GM12878 (cell line): ENCODE measurements around the gene PLD5.
A peak's percentile ranks its signal among the peaks of the same experiment; 100 is the strongest.

ENCODE experiments used
- CEBPB ChIP-seq, 2 experiments: fragments of 150-350 bp in 1 of 2; IDR thresholded peaks; 2 replicates each; pipeline ENCODE4 v1.6.1; 2012 to 2014; ENCODE audit warnings: low read depth in 2 of 2, low read length in 2 of 2, borderline replicate concordance in 1 of 2, inconsistent platforms in 1 of 2
- EZH2 ChIP-seq: IDR thresholded peaks from 2 replicates; pipeline ENCODE4 v1.6.1; 2012; ENCODE audit warnings: low read depth, mild to moderate bottlenecking, control low read depth, inconsistent platforms, low read length, borderline replicate concordance; ENCODE audit not compliant: control insufficient read depth
- JUND ChIP-seq: IDR thresholded peaks from 2 replicates; pipeline ENCODE4 v1.6.1; 2012; ENCODE audit warnings: low read depth, mild to moderate bottlenecking, low read length, improper control_type of control experiment, moderate library complexity
- NR2C2 ChIP-seq: IDR thresholded peaks from 2 replicates; pipeline ENCODE4 v1.6.1; 2011; ENCODE audit warnings: borderline replicate concordance, low read depth; ENCODE audit not compliant: control insufficient read depth, insufficient read length
- PAX5 ChIP-seq: IDR thresholded peaks from 2 replicates; pipeline ENCODE4 v1.6.1; 2011; ENCODE audit warnings: low read depth, low read length, borderline replicate concordance
- POLR2A ChIP-seq: IDR thresholded peaks from 2 replicates; pipeline ENCODE4 v1.6.1; 2011; ENCODE audit warnings: low read depth, mild to moderate bottlenecking, low read length
- POLR2AphosphoS5 ChIP-seq: IDR thresholded peaks from 2 replicates; pipeline ENCODE4 v1.6.1; 2011; ENCODE audit warnings: mild to moderate bottlenecking, low read length, inconsistent platforms
- POU2F2 ChIP-seq: IDR thresholded peaks from 3 replicates; pipeline ENCODE4 v1.6.1; 2011; ENCODE audit warnings: low read depth, mild to moderate bottlenecking, low read length, borderline replicate concordance
- SIX5 ChIP-seq: IDR thresholded peaks from 2 replicates; pipeline ENCODE4 v1.6.1; 2011; ENCODE audit warnings: mild to moderate bottlenecking, low read depth, low read length, moderate library complexity; ENCODE audit not compliant: severe bottlenecking
- TAF1 ChIP-seq: IDR thresholded peaks from 2 replicates; pipeline ENCODE4 v1.6.1; 2011; ENCODE audit warnings: mild to moderate bottlenecking, low read depth, low read length, borderline replicate concordance
- TF ChIP-seq, protein P1 (sequence below), 3 experiments: IDR thresholded peaks in 2 of 3; conservative IDR thresholded peaks in 1 of 3; 2 replicates each; pipeline ENCODE4 v1.5.1; 2011; ENCODE audit warnings: low read depth in 3 of 3, low read length in 3 of 3, mild to moderate bottlenecking in 3 of 3, control low read depth in 2 of 3, moderate library complexity in 2 of 3, inconsistent platforms in 1 of 3, mixed read lengths in 1 of 3; ENCODE audit not compliant: control insufficient read depth in 2 of 3, insufficient read depth in 1 of 3; ENCODE audit errors: extremely low read depth in 1 of 3
- TF ChIP-seq, protein P2 (sequence below): IDR thresholded peaks from 2 replicates; pipeline ENCODE4 v1.6.1; 2011; ENCODE audit warnings: low read depth, mild to moderate bottlenecking, low read length, moderate library complexity, borderline replicate concordance; ENCODE audit errors: extremely low read depth
- TF ChIP-seq, protein P3 (sequence below): IDR thresholded peaks from 2 replicates; pipeline ENCODE4 v1.6.1; 2012; ENCODE audit warnings: improper control_type of control experiment, low read depth, low read length; ENCODE audit not compliant: insufficient replicate concordance

DNA sequence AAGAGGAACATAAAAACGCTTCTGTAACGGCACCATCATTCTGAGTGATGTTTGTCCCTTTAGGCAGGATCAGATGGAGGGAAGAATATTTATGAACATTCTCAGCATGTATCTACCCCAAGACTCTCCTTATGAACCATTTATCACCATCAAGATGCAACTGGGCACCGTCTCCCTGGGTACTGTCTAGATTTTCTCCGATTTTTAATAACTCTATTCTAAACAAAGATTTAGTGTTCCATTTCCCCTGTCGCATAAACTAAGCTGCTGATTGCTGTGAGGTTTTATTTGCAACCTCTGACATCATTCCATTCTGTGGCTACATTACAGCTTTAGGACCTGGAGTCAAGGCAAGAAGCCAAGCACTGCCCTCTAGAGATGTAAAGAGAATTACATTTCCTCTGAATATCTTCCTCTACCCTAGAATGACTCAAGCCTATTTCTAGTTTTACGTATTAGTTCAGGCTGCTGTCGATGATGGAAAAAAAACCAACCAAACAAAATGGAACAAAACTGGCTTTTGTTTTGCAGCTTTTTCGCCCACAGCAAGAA, 395.5 kb downstream of the PLD5 start:
- no peak for TF ChIP-seq POLR2AphosphoS5
- no peak for TF ChIP-seq POU2F2
- TF ChIP-seq, protein P1, sequence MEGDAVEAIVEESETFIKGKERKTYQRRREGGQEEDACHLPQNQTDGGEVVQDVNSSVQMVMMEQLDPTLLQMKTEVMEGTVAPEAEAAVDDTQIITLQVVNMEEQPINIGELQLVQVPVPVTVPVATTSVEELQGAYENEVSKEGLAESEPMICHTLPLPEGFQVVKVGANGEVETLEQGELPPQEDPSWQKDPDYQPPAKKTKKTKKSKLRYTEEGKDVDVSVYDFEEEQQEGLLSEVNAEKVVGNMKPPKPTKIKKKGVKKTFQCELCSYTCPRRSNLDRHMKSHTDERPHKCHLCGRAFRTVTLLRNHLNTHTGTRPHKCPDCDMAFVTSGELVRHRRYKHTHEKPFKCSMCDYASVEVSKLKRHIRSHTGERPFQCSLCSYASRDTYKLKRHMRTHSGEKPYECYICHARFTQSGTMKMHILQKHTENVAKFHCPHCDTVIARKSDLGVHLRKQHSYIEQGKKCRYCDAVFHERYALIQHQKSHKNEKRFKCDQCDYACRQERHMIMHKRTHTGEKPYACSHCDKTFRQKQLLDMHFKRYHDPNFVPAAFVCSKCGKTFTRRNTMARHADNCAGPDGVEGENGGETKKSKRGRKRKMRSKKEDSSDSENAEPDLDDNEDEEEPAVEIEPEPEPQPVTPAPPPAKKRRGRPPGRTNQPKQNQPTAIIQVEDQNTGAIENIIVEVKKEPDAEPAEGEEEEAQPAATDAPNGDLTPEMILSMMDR (IDR thresholded peaks at IDR 0.05 in 2 of 3, conservative IDR thresholded peaks at IDR 0.05 in 1 of 3; ENCODE audit: control insufficient read depth in 2 of 3, extremely low read depth in 1 of 3, insufficient read depth in 1 of 3, low read depth in 3 of 3, low read length in 3 of 3): peak; percentile 14 to 27 (median 17); a peak in 3 of 6 replicates
- TF ChIP-seq SIX5: no peak
- TF ChIP-seq JUND: no peak
- no peak for TF ChIP-seq EZH2
- TF ChIP-seq NR2C2: no peak
- no peak for TF ChIP-seq PAX5
- no peak for TF ChIP-seq CEBPB (IDR thresholded peaks at IDR 0.05; ENCODE audit: borderline replicate concordance in 1 of 2, low read depth in 2 of 2, low read length in 2 of 2)
- TF ChIP-seq, protein P2, sequence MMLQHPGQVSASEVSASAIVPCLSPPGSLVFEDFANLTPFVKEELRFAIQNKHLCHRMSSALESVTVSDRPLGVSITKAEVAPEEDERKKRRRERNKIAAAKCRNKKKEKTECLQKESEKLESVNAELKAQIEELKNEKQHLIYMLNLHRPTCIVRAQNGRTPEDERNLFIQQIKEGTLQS: no peak
- no peak for TF ChIP-seq POLR2A
- TF ChIP-seq, protein P3, sequence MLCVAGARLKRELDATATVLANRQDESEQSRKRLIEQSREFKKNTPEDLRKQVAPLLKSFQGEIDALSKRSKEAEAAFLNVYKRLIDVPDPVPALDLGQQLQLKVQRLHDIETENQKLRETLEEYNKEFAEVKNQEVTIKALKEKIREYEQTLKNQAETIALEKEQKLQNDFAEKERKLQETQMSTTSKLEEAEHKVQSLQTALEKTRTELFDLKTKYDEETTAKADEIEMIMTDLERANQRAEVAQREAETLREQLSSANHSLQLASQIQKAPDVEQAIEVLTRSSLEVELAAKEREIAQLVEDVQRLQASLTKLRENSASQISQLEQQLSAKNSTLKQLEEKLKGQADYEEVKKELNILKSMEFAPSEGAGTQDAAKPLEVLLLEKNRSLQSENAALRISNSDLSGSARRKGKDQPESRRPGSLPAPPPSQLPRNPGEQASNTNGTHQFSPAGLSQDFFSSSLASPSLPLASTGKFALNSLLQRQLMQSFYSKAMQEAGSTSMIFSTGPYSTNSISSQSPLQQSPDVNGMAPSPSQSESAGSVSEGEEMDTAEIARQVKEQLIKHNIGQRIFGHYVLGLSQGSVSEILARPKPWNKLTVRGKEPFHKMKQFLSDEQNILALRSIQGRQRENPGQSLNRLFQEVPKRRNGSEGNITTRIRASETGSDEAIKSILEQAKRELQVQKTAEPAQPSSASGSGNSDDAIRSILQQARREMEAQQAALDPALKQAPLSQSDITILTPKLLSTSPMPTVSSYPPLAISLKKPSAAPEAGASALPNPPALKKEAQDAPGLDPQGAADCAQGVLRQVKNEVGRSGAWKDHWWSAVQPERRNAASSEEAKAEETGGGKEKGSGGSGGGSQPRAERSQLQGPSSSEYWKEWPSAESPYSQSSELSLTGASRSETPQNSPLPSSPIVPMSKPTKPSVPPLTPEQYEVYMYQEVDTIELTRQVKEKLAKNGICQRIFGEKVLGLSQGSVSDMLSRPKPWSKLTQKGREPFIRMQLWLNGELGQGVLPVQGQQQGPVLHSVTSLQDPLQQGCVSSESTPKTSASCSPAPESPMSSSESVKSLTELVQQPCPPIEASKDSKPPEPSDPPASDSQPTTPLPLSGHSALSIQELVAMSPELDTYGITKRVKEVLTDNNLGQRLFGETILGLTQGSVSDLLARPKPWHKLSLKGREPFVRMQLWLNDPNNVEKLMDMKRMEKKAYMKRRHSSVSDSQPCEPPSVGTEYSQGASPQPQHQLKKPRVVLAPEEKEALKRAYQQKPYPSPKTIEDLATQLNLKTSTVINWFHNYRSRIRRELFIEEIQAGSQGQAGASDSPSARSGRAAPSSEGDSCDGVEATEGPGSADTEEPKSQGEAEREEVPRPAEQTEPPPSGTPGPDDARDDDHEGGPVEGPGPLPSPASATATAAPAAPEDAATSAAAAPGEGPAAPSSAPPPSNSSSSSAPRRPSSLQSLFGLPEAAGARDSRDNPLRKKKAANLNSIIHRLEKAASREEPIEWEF: no peak
- no peak for TF ChIP-seq TAF1
